ENCODE data around the gene POLR1A.

DNA sequence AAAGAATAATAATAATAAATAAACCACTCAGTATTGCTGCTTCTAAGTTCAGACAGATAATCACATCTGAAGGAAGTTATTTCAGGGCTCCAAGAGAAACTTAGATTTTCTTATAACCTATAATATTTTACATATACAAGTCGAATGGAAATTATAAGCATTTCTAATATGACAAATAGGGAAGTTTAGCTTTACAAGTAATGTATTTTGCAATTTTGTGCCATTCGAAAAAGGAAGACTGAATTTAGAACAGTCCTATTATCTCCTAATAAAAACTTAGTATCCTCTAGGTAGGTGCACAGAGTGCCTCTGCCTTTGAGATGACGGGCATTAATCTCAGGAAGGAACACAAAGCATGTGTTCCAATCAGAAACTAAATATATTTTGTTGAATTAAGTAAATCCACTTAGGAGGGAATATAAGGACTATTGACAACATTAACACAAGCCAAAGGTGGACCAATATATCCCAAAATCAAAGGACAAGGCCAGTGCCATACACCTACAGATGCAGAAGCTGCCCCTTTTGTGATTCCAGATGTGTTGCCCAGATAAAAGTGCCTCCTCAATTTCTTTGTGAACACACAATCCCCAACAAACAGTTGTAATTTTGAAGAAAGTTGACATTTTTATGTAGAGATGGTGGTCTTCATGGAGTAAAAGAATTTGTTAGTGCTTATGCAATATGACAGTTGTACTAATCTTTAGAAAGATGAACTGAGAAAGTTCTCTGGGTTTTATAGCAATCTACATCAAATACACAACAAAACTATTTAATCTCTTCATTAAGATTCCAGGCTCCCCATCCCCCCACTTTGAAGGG is 37.0 kb upstream of the POLR1A start:
- TF ChIP-seq POLR2AphosphoS5 (IDR thresholded peaks at IDR 0.05) (no peak), CTCF (IDR thresholded peaks at IDR 0.05) (no peak), POLR2A (IDR thresholded peaks at IDR 0.05) (no peak)
